T-cell (primary cell): ENCODE results near the gene BCAS3. TPM values are rescaled to one million over a fixed set of nuclear protein-coding genes. Genes with fewer than 3 reads are reported as not detected.

Experiments
- ATAC-seq, 4 experiments: fragments of 200-7000 bp in 3 of 4; fragments of 150-1000 bp in 1 of 4; cut with Tn5 transposase; replicated peaks in 1 of 4; 1 replicate in 3 of 4; 2 replicates in 1 of 4; pipeline ENCODE4 v1.10.0; 2021; ENCODE audit warnings: moderate library complexity in 3 of 4, mild to moderate bottlenecking in 2 of 4, moderate number of reproducible peaks in 1 of 4
- CTCF ChIA-PET, 2 donors: fragments of 300-600 bp; sonication (Branson Sonifier 250); formaldehyde crosslinking; loops; one replicate each; lab custom pipeline; 2022; ENCODE audit warnings: antibody characterized with exemption in 2 of 2; lab: Charles Lee
- POLR2A ChIA-PET, 2 donors: fragments of 300-600 bp; sonication (Branson Sonifier 250); formaldehyde crosslinking; loops; one replicate each; lab custom pipeline; 2022; ENCODE audit warnings: antibody characterized with exemption in 2 of 2; lab: Charles Lee
- DNase-seq, 35 experiments: peaks; one replicate each; pipeline versions ENCODE4 v3.0.0 to v3.0.0-alpha.2; 2013 to 2023
- H3K27ac ChIP-seq: one replicate; pipeline ENCODE4 v1.5.1; 2013; ENCODE audit warnings: low read length
- H3K27me3 ChIP-seq, 2 experiments: replicated peaks in 1 of 2; 1 replicate in 1 of 2; 2 replicates in 1 of 2; pipeline versions ENCODE4 v1.6.1 to v1.7.0; 2013; ENCODE audit warnings: low read length in 1 of 2, mixed read lengths in 1 of 2; ENCODE audit not compliant: control insufficient read depth in 2 of 2, insufficient read depth in 2 of 2; ENCODE audit errors: extremely low read depth in 1 of 2
- H3K36me3 ChIP-seq, 2 donors: 1 replicate in 1 of 2; 2 replicates in 1 of 2; pipeline versions ENCODE4 v1.6.1 to v1.7.0; 2013; ENCODE audit warnings: low read length in 1 of 2; ENCODE audit not compliant: control insufficient read depth in 2 of 2, insufficient read depth in 1 of 2; ENCODE audit errors: extremely low read depth in 1 of 2
- H3K4me1 ChIP-seq, 2 experiments: 1 replicate in 1 of 2; 2 replicates in 1 of 2; pipeline versions ENCODE4 v1.6.1 to v1.7.0; 2013; ENCODE audit warnings: low read length in 2 of 2, mixed read lengths in 1 of 2; ENCODE audit not compliant: insufficient read depth in 2 of 2, control insufficient read depth in 1 of 2; ENCODE audit errors: extremely low read depth in 1 of 2
- H3K4me3 ChIP-seq, 2 donors: 1 replicate in 1 of 2; 2 replicates in 1 of 2; pipeline versions ENCODE4 v1.5.1 to v1.7.0; 2013; ENCODE audit warnings: mild to moderate bottlenecking in 2 of 2, low read length in 1 of 2, moderate library complexity in 1 of 2; ENCODE audit not compliant: control insufficient read depth in 1 of 2; ENCODE audit errors: extremely low read depth in 1 of 2
- H3K9me3 ChIP-seq: 2 replicates; pipeline ENCODE4 v1.7.0; 2013
- H3K27ac Mint-ChIP-seq, 2 donors: one replicate each; pipeline ENCODE4 v1.8.0; 2020 to 2021; ENCODE audit warnings: mild to moderate bottlenecking in 2 of 2, mixed read lengths in 2 of 2
- H3K27me3 Mint-ChIP-seq, 2 donors: one replicate each; pipeline ENCODE4 v1.8.0; 2021 to 2022; ENCODE audit warnings: mixed read lengths in 2 of 2
- H3K36me3 Mint-ChIP-seq: one replicate; pipeline ENCODE4 v1.8.0; 2021; ENCODE audit warnings: mixed read lengths
- H3K4me1 Mint-ChIP-seq, 3 donors: one replicate each; pipeline ENCODE4 v1.8.0; 2020 to 2022; ENCODE audit warnings: mixed read lengths in 3 of 3, mild to moderate bottlenecking in 1 of 3
- H3K4me3 Mint-ChIP-seq, 3 donors: one replicate each; pipeline ENCODE4 v1.8.0; 2020 to 2022; ENCODE audit warnings: mild to moderate bottlenecking in 3 of 3, mixed read lengths in 3 of 3, moderate library complexity in 3 of 3
- H3K9me3 Mint-ChIP-seq, 3 donors: one replicate each; pipeline ENCODE4 v1.8.0; 2020 to 2022; ENCODE audit warnings: mixed read lengths in 3 of 3
- WGBS: methylation state at CpG from one replicate; pipeline ENCODE4 v1.1.5; 2013; ENCODE audit warnings: missing lambda C conversion rate; ENCODE audit not compliant: insufficient coverage; 5-methylcytosine and 5-hydroxymethylcytosine counted together
- total RNA-seq, 35 experiments: library from RNA in 6 of 35; stranded (reverse) in 6 of 35; fragments of 120-200 nt in 1 of 35; gene quantifications; one replicate each; pipeline versions ENCODE4 v1.2.1 to v1.2.4 and lab custom pipeline; 2013 to 2026

Gene BCAS3
- total RNA-seq, 5 donors from 2014 or later (not counting 1 experiment from before 2014, with no cell fraction given), result 33.8 to 57.8 (median 38.1) TPM

DNA sequence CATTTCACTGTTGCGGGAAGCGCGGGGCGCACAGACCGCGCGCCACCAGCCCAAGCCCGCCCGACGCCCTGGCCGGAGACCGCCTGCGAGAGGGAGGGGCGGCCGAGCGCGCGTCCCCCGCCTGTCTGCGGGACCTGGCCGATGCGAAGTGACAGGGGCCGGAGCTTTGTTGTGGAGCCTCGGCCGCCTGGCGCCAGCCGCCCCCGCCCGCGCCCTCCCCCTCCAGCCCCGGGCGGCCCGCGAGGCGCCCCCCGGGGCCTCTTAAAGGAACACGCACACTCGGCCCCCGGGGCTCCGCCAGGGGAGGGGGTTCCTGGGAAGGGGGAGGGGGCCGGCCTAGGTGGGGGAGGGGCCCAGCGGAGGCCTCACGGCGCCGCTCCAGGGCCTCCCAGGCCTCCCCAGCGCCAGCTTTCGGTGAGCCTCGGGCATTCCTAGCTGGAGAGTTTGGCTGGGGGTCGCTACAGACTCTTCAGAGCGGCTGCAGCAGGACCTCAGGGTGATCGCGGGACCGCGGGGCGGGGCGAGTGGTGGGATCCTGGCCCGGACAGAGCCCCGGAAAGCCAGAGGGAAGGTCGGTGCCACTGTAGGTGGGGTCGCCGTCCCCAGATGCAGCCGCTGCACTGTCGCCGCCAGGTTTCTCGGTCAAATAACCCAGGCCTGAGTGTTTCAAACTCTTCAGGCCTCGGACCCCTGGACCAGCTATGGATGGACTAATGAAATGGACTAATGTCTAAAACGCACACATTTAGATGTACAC lies 719.6 kb downstream of the BCAS3 start:
- peaks cover 5% of the 10 kb centered on the region for H3K36me3 Mint-ChIP-seq
- peaks cover 10 to 50% of the 10 kb centered on the region in 2 experiments for H3K4me1 ChIP-seq
- DNase-seq (no peak), ATAC-seq (no peak)
- H3K4me1 Mint-ChIP-seq, result peaks cover 26 to 34% (median 27%) of the 10 kb centered on the region in 3 donors
- H3K27ac Mint-ChIP-seq, result no peak overlapping the region
- POLR2A ChIA-PET, result no interaction called here
- no peak overlapping the region for H3K27ac ChIP-seq
- H3K4me3 Mint-ChIP-seq, result peak overlapping the region in 1 of 3 donors; percentile 71
- CTCF ChIA-PET, result interaction anchor here in 1 of 2 donors (0.6 kb wide), 1 partner anchor 89 kb away, joined by 4 read pairs; no protein-coding TSS in a partner anchor
- WGBS, result 6% methylated on average over 60 of the region's 67 CpGs
- no peaks in the 10 kb centered on the region for H3K36me3 ChIP-seq
- peaks cover 9 to 83% of the 10 kb centered on the region in 2 experiments for H3K27me3 ChIP-seq
- no peaks in the 10 kb centered on the region for H3K9me3 Mint-ChIP-seq
- H3K4me3 ChIP-seq, result peak overlapping the region in 1 of 2 donors; percentile 40
- no peaks in the 10 kb centered on the region for H3K9me3 ChIP-seq
- H3K27me3 Mint-ChIP-seq, result peaks cover 25 to 54% of the 10 kb centered on the region in 2 donors

DNA sequence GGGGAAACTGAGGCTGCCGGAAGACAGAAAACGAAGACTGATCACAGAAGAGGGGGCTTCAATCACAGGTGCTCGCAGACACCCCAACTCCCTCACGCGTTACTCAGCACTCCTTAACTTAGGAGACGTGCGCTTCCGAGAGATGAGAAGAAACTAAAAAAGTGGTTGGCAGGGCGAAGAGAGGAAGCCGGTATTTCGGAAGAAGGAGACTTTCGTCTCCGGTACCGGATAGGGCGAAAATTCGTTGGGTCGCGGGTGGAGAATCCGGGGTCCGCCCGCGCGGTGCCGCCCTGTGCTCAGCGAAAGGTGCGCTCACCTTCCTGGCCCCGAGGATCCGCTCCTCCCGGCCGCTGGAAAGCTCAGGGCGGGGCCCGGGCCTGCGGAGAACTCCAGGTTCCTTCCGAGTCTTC lies 721.1 kb downstream of the BCAS3 start:
- Histone ChIP-seq H3K4me3 (peak overlapping the region in 1 of 2 donors; percentile 36), H3K36me3 (no peaks in the 10 kb centered on the region), H3K9me3 (no peaks in the 10 kb centered on the region), H3K27ac (no peak overlapping the region), H3K4me1 (peaks cover 12 to 60% of the 10 kb centered on the region in 2 experiments), H3K27me3 (peaks cover 9 to 90% of the 10 kb centered on the region in 2 experiments)
- no peak for DNase-seq
- 4% methylated on average over 25 of the region's 34 CpGs for WGBS
- no peak for ATAC-seq
- POLR2A ChIA-PET, result no interaction called here
- Mint-ChIP-seq H3K27ac (no peak overlapping the region), H3K4me3 (peak overlapping the region; percentile 45 to 71 (median 55)), H3K9me3 (no peaks in the 10 kb centered on the region), H3K4me1 (peaks cover 41 to 48% (median 41%) of the 10 kb centered on the region in 3 donors), H3K27me3 (peaks cover 39 to 64% of the 10 kb centered on the region in 2 donors), H3K36me3 (no peaks in the 10 kb centered on the region)
- CTCF ChIA-PET, result no interaction called here

DNA sequence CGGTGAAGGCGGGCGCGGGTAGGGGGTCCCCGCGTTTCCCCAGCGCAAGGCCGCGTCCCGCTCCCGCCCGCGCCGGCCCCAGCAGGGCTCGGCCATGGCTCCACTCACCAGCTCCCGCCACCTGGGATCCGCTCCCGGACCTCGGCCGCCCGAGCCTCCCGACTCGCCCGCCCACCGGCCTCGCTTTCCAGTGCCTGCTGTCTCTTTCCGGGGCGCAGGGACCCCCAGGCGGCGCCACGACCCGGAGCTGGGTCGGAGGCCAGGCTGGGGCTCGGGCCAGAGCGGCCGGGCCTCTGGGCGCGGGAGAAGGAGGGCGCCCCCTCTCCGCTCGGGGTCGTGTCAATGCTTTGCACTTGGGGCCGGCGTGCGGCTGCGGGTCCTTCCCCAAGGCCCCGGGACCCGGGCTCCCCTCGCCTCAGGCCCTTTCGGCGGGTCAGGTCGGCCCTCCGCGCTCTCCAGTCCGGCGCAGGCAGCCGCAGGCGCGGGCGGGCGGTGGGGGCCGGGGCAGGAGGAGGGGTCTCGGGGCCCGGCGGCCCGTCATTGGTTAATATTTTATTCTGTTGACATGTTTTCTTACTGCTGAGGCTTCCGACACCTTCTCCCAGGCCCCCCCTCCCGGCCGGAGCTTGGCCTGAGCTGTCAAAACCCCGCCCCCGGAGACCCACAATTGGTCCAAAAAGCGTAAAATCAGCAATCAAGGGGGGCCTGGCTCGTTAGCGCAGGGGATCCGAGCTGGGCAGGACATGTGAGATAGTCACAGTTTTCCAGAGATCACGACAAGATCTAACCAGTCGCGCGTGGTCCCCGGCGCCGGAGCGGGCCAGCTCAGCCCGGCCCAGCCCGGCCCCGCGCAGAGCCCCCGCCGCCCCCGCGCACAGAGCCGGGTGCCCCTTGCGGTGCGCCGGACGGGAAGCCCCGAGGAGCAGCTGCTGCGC lies 721.7 kb downstream of the BCAS3 start, which contains the start of gene TBX2:
TSS of gene TBX2 (plus strand) at position 713 of the 935 bp plus-strand sequence. CDS start 334 bp downstream, outside the sequence.
- CTCF ChIA-PET, result interaction anchor here in 1 of 2 donors (0.6 kb wide), 1 partner anchor 21 kb away, joined by 3 read pairs; no protein-coding TSS in a partner anchor
- H3K27ac Mint-ChIP-seq, result no peak within 1 kb of the TSS
- no peaks in the 10 kb centered on the region for H3K9me3 Mint-ChIP-seq
- H3K27me3 Mint-ChIP-seq, result peaks cover 44 to 70% of the 10 kb centered on the region in 2 donors
- Histone ChIP-seq H3K4me1 (peaks cover 14 to 67% of the 10 kb centered on the region in 2 experiments), H3K9me3 (no peaks in the 10 kb centered on the region), H3K27me3 (peaks cover 9 to 90% of the 10 kb centered on the region in 2 experiments), H3K36me3 (no peaks in the 10 kb centered on the region), H3K4me3 (peak within 1 kb of the TSS in 1 of 2 donors; percentile 36), H3K27ac (no peak within 1 kb of the TSS)
- H3K4me3 Mint-ChIP-seq, result peak within 1 kb of the TSS; percentile 55 to 71 (median 55)
- ATAC-seq (no peak), DNase-seq (no peak)
- peaks cover 46 to 54% (median 47%) of the 10 kb centered on the region in 3 donors for H3K4me1 Mint-ChIP-seq
- no peaks in the 10 kb centered on the region for H3K36me3 Mint-ChIP-seq
- WGBS, result 4% methylated on average over 82 of the region's 98 CpGs
- POLR2A ChIA-PET, result no interaction called here

DNA sequence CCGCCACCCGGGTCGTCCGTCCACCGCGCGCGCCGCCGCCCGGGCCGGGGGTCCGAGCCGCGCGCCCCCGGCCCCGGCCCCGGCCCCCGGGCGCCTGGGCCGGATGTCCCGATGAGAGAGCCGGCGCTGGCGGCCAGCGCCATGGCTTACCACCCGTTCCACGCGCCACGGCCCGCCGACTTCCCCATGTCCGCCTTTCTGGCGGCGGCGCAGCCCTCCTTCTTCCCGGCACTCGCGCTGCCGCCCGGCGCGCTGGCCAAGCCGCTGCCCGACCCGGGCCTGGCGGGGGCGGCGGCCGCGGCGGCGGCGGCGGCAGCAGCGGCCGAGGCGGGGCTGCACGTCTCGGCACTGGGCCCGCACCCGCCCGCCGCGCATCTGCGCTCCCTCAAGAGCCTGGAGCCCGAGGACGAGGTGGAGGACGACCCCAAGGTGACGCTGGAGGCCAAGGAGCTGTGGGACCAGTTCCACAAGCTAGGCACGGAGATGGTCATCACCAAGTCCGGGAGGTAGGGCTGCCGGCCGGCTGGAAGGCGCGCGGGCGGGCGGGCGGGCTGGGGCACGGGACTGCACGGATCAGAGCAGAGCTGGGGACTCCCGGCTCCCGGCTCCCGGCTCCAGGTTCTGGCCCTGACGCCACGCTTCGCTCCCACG lies 722.5 kb downstream of the BCAS3 start:
- no peak for ATAC-seq
- H3K36me3 Mint-ChIP-seq, result no peaks in the 10 kb centered on the region
- Histone ChIP-seq H3K27me3 (peaks cover 8 to 92% of the 10 kb centered on the region in 2 experiments), H3K4me1 (peaks cover 14 to 75% of the 10 kb centered on the region in 2 experiments), H3K4me3 (no peak overlapping the region), H3K36me3 (no peaks in the 10 kb centered on the region), H3K9me3 (no peaks in the 10 kb centered on the region), H3K27ac (no peak overlapping the region)
- H3K4me3 Mint-ChIP-seq, result peak overlapping the region in 2 of 3 donors; percentile 43 to 66
- H3K27me3 Mint-ChIP-seq, result peaks cover 44 to 67% of the 10 kb centered on the region in 2 donors
- WGBS, result 1% methylated on average over 90 of the region's 90 CpGs
- ChIA-PET POLR2A (interaction anchor here in 1 of 2 donors (0.7 kb wide), 1 partner anchor 606 kb away, joined by 3 read pairs; no protein-coding TSS in a partner anchor), CTCF (no interaction called here)
- DNase-seq, result no peak
- peaks cover 44 to 57% (median 50%) of the 10 kb centered on the region in 3 donors for H3K4me1 Mint-ChIP-seq
- no peaks in the 10 kb centered on the region for H3K9me3 Mint-ChIP-seq
- no peak overlapping the region for H3K27ac Mint-ChIP-seq

DNA sequence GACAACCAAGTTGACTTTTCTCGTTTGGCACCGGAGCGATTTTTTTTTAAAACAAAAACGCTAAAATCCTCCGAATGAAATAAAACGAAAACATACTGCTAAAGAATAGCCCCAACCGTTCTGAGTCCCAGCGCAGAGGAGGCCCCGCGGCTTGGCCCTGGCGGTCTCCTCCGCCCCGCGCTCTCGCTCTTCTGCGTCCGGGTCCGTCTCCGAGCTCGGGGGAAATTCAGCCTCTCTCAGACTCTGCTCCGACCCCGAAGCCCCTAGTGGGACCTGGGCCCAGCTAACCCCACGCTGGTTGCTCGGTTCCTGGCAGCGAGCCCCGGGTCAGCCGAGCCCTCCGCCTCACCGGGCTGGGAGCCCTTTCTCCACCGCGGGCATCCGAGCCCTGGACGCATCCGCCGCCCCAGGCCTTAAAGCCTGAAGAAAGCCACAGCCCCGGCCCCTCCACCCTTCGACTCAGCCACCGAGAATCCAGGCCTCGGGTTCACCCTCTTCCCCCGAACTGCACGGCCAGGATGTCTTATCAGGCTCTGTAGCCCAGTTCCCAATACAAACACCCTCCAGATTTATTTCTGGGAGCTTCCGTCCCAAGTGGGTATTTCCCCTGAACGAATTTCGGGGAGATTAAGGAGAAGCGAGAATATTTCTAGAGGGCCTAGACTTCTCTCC lies 723.2 kb downstream of the BCAS3 start:
- no peak overlapping the region for H3K4me3 ChIP-seq
- DNase-seq, result no peak
- Mint-ChIP-seq H3K9me3 (no peaks in the 10 kb centered on the region), H3K4me1 (peaks cover 42 to 53% (median 48%) of the 10 kb centered on the region in 3 donors), H3K27me3 (peaks cover 41 to 62% of the 10 kb centered on the region in 2 donors), H3K36me3 (no peaks in the 10 kb centered on the region), H3K27ac (no peak overlapping the region), H3K4me3 (peak overlapping the region; percentile 43 to 66 (median 55))
- H3K27me3 ChIP-seq, result peaks cover 7 to 92% of the 10 kb centered on the region in 2 experiments
- H3K27ac ChIP-seq, result no peak overlapping the region
- H3K9me3 ChIP-seq, result no peaks in the 10 kb centered on the region
- 4% methylated on average over 40 of the region's 45 CpGs for WGBS
- ChIA-PET CTCF (no interaction called here), POLR2A (interaction anchor here in 1 of 2 donors (0.7 kb wide), 1 partner anchor 605 kb away, joined by 3 read pairs; no protein-coding TSS in a partner anchor)
- ATAC-seq, result no peak
- no peaks in the 10 kb centered on the region for H3K36me3 ChIP-seq
- H3K4me1 ChIP-seq, result peaks cover 14 to 80% of the 10 kb centered on the region in 2 experiments
